Keratinocyte (primary cell): ENCODE data around the gene IPPK. TPM values are rescaled to one million over a fixed set of nuclear protein-coding genes. Genes with fewer than 3 reads are reported as not detected.

ENCODE experiments used
- DNase-seq: peaks from one replicate; pipeline ENCODE4 v3.0.0-alpha.2; 2011; ENCODE audit warnings: low read depth, missing footprints, low spot score
- FAIRE-seq: peaks from 2 replicates; lab custom pipeline; 2011; peaks lifted over from hg19 to GRCh38; lab: Jason Lieb, UNC
- H2AFZ ChIP-seq: 2 replicates; pipeline ENCODE4 v1.6.0; 2012; ENCODE audit warnings: low read length, control low read depth, inconsistent platforms; ENCODE audit not compliant: control insufficient read depth
- H3K27ac ChIP-seq: 2 replicates; pipeline ENCODE4 v1.5.1; 2011; ENCODE audit warnings: low read length; ENCODE audit not compliant: control insufficient read depth, insufficient read depth
- H3K27me3 ChIP-seq: 3 replicates; pipeline ENCODE4 v1.6.0; 2011; ENCODE audit warnings: low read length; ENCODE audit not compliant: control insufficient read depth, insufficient read depth; ENCODE audit errors: extremely low read depth
- H3K36me3 ChIP-seq, 2 experiments: 2 replicates in 1 of 2; 3 replicates in 1 of 2; pipeline ENCODE4 v1.5.1; 2011; ENCODE audit warnings: low read length in 2 of 2, mild to moderate bottlenecking in 1 of 2; ENCODE audit not compliant: control insufficient read depth in 2 of 2, insufficient read depth in 2 of 2; ENCODE audit errors: extremely low read depth in 1 of 2
- H3K4me1 ChIP-seq: 3 replicates; pipeline ENCODE4 v1.5.1; 2011; ENCODE audit warnings: low read length; ENCODE audit not compliant: control insufficient read depth, insufficient read depth; ENCODE audit errors: extremely low read depth
- H3K4me2 ChIP-seq: 3 replicates; pipeline ENCODE4 v1.6.0; 2011; ENCODE audit warnings: low read depth, low read length; ENCODE audit not compliant: control insufficient read depth, insufficient read depth; ENCODE audit errors: extremely low read depth
- H3K4me3 ChIP-seq, 3 experiments: fragments of 200-600 bp in 1 of 3; sonication (generic) in 1 of 3; 2 replicates in 2 of 3; 3 replicates in 1 of 3; pipeline ENCODE4 v1.5.1; 2011 to 2016; ENCODE audit warnings: low read length in 3 of 3, mild to moderate bottlenecking in 3 of 3, control low read depth in 2 of 3, inconsistent platforms in 1 of 3, low read depth in 1 of 3, mixed read lengths in 1 of 3, mixed run types in 1 of 3, moderate library complexity in 1 of 3; ENCODE audit not compliant: control insufficient read depth in 2 of 3, insufficient read depth in 2 of 3; ENCODE audit errors: extremely low read depth in 1 of 3
- H3K79me2 ChIP-seq: 2 replicates; pipeline ENCODE4 v1.6.0; 2012; ENCODE audit warnings: low read length; ENCODE audit not compliant: control insufficient read depth, insufficient read depth
- H3K9ac ChIP-seq: 3 replicates; pipeline ENCODE4 v1.6.0; 2011; ENCODE audit warnings: low read length; ENCODE audit not compliant: control insufficient read depth, insufficient read depth; ENCODE audit errors: extremely low read depth
- H3K9me1 ChIP-seq: 3 replicates; pipeline ENCODE4 v1.6.0; 2011; ENCODE audit warnings: low read length; ENCODE audit not compliant: control insufficient read depth, insufficient read depth; ENCODE audit errors: extremely low read depth
- H3K9me3 ChIP-seq: 2 replicates; pipeline ENCODE4 v1.5.1; 2012; ENCODE audit warnings: low read depth, low read length; ENCODE audit not compliant: control insufficient read depth
- H4K20me1 ChIP-seq: 3 replicates; pipeline ENCODE4 v1.6.0; 2011; ENCODE audit warnings: low read length; ENCODE audit not compliant: control insufficient read depth, insufficient read depth; ENCODE audit errors: extremely low read depth
- EZH2 ChIP-seq: IDR thresholded peaks from one replicate; pipeline ENCODE4 v1.6.1; 2012; ENCODE audit warnings: inconsistent platforms, mild to moderate bottlenecking, low read length, moderate library complexity
- dilution Hi-C: fragments of 300-500 bp; cut with MboI; formaldehyde crosslinking; loops from one replicate; pipeline ENCODE4 v1.7.0; 2020; ENCODE audit warnings: low sequenced_read_pairs; ENCODE audit not compliant: extremely low pct_ligation_motif_present
- polyA plus RNA-seq, 5 experiments: library from polyadenylated mRNA; depleted of rRNA in 3 of 5; stranded (reverse) in 3 of 5; stranded (forward) in 1 of 5; unstranded in 1 of 5; fragments of >200 nt; gene quantifications; 1 replicate in 1 of 5; 2 replicates in 3 of 5; 3 replicates in 1 of 5; pipeline versions ENCODE4 v1.2.1 to v1.2.3, GENCODE V29; 2011 to 2012; ENCODE audit warnings: missing spikeins in 2 of 5, low read depth in 1 of 5, low replicate concordance in 1 of 5
- TF ChIP-seq, protein P1 (sequence below), 3 experiments: IDR thresholded peaks in 1 of 3; conservative IDR thresholded peaks in 1 of 3; optimal IDR thresholded peaks in 1 of 3; 2 replicates in 2 of 3; 3 replicates in 1 of 3; pipeline versions ENCODE3 to v1.5.1; 2011; ENCODE audit warnings: low read length in 3 of 3, mild to moderate bottlenecking in 3 of 3, moderate library complexity in 2 of 3, control low read depth in 1 of 3, inconsistent platforms in 1 of 3; ENCODE audit not compliant: insufficient read depth in 2 of 3; ENCODE audit errors: extremely low read depth in 1 of 3

Gene IPPK
- polyA plus RNA-seq, 1 donor (not counting 4 experiments of a cell fraction or from before 2014, with no cell fraction given), result 32.4 TPM

DNA sequence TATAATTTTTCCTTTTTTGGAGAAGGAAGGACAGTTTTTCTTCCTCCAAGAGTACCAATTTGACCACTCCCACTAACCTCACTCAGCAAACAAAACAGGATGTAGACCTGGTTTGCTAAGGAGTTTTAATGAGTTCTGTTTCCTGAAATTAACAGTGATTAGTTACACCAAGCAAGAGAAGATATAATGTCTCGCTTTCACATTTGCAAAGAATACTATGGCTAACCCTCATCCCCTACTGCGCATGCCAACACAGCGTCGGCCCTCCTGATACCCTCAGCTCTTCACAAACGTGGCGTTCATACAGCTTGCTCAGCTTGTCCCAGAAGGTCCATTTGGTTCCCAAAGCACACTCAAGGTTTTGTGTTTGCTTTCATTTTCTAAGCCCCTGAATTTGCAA, 41.9 kb upstream of the IPPK start:
- peaks cover 22% of the 10 kb centered on the region for H3K79me2 ChIP-seq
- no peak overlapping the region for H3K4me3 ChIP-seq
- peaks cover 31 to 59% of the 10 kb centered on the region in 2 experiments for H3K36me3 ChIP-seq
- dilution Hi-C loops, result no loop called here
- no peaks in the 10 kb centered on the region for H3K9me3 ChIP-seq
- peaks cover 5% of the 10 kb centered on the region for H3K9me1 ChIP-seq
- no peak overlapping the region for H3K9ac ChIP-seq
- no peak overlapping the region for H3K4me2 ChIP-seq
- no peak for FAIRE-seq
- DNase-seq, result no peak
- TF ChIP-seq EZH2, result no peak
- TF ChIP-seq, protein P1, sequence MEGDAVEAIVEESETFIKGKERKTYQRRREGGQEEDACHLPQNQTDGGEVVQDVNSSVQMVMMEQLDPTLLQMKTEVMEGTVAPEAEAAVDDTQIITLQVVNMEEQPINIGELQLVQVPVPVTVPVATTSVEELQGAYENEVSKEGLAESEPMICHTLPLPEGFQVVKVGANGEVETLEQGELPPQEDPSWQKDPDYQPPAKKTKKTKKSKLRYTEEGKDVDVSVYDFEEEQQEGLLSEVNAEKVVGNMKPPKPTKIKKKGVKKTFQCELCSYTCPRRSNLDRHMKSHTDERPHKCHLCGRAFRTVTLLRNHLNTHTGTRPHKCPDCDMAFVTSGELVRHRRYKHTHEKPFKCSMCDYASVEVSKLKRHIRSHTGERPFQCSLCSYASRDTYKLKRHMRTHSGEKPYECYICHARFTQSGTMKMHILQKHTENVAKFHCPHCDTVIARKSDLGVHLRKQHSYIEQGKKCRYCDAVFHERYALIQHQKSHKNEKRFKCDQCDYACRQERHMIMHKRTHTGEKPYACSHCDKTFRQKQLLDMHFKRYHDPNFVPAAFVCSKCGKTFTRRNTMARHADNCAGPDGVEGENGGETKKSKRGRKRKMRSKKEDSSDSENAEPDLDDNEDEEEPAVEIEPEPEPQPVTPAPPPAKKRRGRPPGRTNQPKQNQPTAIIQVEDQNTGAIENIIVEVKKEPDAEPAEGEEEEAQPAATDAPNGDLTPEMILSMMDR (optimal IDR thresholded peaks at IDR 0.05 in 1 of 3, IDR thresholded peaks at IDR 0.05 in 1 of 3, conservative IDR thresholded peaks at IDR 0.05 in 1 of 3; ENCODE audit: extremely low read depth in 1 of 3, insufficient read depth in 2 of 3, low read length in 3 of 3), result no peak
- no peak overlapping the region for H2AFZ ChIP-seq
- no peak overlapping the region for H3K27ac ChIP-seq
- H3K4me1 ChIP-seq, result peaks cover 61% of the 10 kb centered on the region
- peaks cover 2% of the 10 kb centered on the region for H4K20me1 ChIP-seq
- H3K27me3 ChIP-seq, result no peaks in the 10 kb centered on the region

DNA sequence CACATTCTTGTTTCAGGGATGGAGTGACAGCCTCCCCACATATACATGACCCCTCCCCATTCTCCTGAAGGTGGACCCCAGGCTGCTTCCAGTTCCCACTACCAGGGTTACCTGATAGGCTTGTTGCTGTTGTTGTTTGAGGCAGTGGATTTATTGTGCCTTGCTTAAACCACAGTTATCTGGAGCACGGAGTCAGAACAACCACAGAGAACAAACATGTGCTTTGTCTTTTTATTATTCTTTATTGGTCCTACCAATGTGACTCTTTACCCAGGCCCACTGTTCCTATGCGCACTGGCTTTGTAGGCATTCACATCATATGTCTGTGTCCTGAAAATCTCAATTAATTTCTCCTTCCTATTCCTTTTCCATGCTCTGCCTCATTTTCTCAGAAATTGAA, 41.2 kb upstream of the IPPK start:
- no peak overlapping the region for H2AFZ ChIP-seq
- no peaks in the 10 kb centered on the region for H3K9me3 ChIP-seq
- H3K4me2 ChIP-seq, result no peak overlapping the region
- peaks cover 23% of the 10 kb centered on the region for H3K79me2 ChIP-seq
- no peak overlapping the region for H3K27ac ChIP-seq
- H3K9ac ChIP-seq, result no peak overlapping the region
- H3K4me1 ChIP-seq, result peaks cover 61% of the 10 kb centered on the region
- no peaks in the 10 kb centered on the region for H3K27me3 ChIP-seq
- FAIRE-seq (no peak), DNase-seq (no peak)
- dilution Hi-C loops, result no loop called here
- H3K4me3 ChIP-seq, result no peak overlapping the region
- H3K36me3 ChIP-seq, result peaks cover 28 to 57% of the 10 kb centered on the region in 2 experiments
- TF ChIP-seq, protein P1 (optimal IDR thresholded peaks at IDR 0.05 in 1 of 3, IDR thresholded peaks at IDR 0.05 in 1 of 3, conservative IDR thresholded peaks at IDR 0.05 in 1 of 3; ENCODE audit: extremely low read depth in 1 of 3, insufficient read depth in 2 of 3, low read length in 3 of 3), result no peak
- no peak for TF ChIP-seq EZH2
- H4K20me1 ChIP-seq, result no peaks in the 10 kb centered on the region
- peaks cover 5% of the 10 kb centered on the region for H3K9me1 ChIP-seq
